GM23338 (cell line): ENCODE measurements around the gene SIDT1. TPM values are rescaled to one million over a fixed set of nuclear protein-coding genes. Genes with fewer than 3 reads are reported as not detected.

ENCODE experiments used
- ATAC-seq: fragments of 200-7000 bp; cut with Tn5 transposase; 3 replicates; pipeline ENCODE4 v1.9.1; 2020
- DNase-seq: peaks from one replicate; pipeline ENCODE4 v3.0.0-alpha.2; 2015; ENCODE audit warnings: low spot score
- H2AFZ ChIP-seq: fragments of 200-600 bp; sonication (generic); 2 replicates; pipeline ENCODE4 v1.8.0; 2016; ENCODE audit warnings: antibody characterized with exemption, mild to moderate bottlenecking, moderate library complexity
- H3F3A ChIP-seq: fragments of 200-600 bp; sonication (generic); replicated peaks from 2 replicates; pipeline ENCODE4 v1.8.0; 2017; ENCODE audit warnings: antibody characterized with exemption, mixed run types, low read depth
- H3K27ac ChIP-seq: fragments of 200-600 bp; sonication (generic); 2 replicates; pipeline ENCODE4 v1.6.1; 2016; ENCODE audit warnings: low read depth
- H3K27me3 ChIP-seq: fragments of 200-600 bp; sonication (generic); 2 replicates; pipeline ENCODE4 v1.8.0; 2016; ENCODE audit warnings: mild to moderate bottlenecking, mixed run types, moderate library complexity; ENCODE audit not compliant: insufficient read depth
- H3K36me3 ChIP-seq: fragments of 200-600 bp; sonication (generic); 2 replicates; pipeline ENCODE4 v1.8.0; 2016; ENCODE audit warnings: mild to moderate bottlenecking; ENCODE audit not compliant: insufficient read depth
- H3K4me1 ChIP-seq: fragments of 200-600 bp; sonication (generic); 2 replicates; pipeline ENCODE4 v1.8.0; 2016; ENCODE audit warnings: mild to moderate bottlenecking, moderate library complexity; ENCODE audit not compliant: insufficient read depth
- H3K4me2 ChIP-seq: fragments of 200-600 bp; sonication (generic); 2 replicates; pipeline ENCODE4 v1.7.1; 2017; ENCODE audit warnings: mixed run types
- H3K4me3 ChIP-seq: fragments of 200-600 bp; sonication (generic); 2 replicates; pipeline ENCODE4 v1.6.1; 2016; ENCODE audit warnings: mixed run types
- H3K79me2 ChIP-seq: fragments of 200-600 bp; sonication (generic); replicated peaks from 2 replicates; pipeline ENCODE4 v1.8.0; 2017; ENCODE audit warnings: mild to moderate bottlenecking; ENCODE audit not compliant: insufficient read depth
- H3K9me2 ChIP-seq: fragments of 200-600 bp; sonication (generic); 2 replicates; pipeline ENCODE4 v1.8.0; 2017; ENCODE audit not compliant: insufficient read depth
- H4K20me1 ChIP-seq: fragments of 200-600 bp; sonication (generic); replicated peaks from 2 replicates; pipeline ENCODE4 v1.8.0; 2017; ENCODE audit warnings: mild to moderate bottlenecking; ENCODE audit not compliant: insufficient read depth
- H3K27ac Mint-ChIP-seq: 2 replicates; pipeline ENCODE4 v1.8.0; 2020; ENCODE audit warnings: inconsistent platforms, mild to moderate bottlenecking, moderate library complexity, mixed read lengths
- H3K27me3 Mint-ChIP-seq: 3 replicates; pipeline ENCODE4 v1.8.0; 2022; ENCODE audit warnings: low read depth, mild to moderate bottlenecking, moderate library complexity, mixed read lengths, inconsistent platforms; ENCODE audit not compliant: insufficient read depth, poor library complexity
- H3K36me3 Mint-ChIP-seq: 3 replicates; pipeline ENCODE4 v1.8.0; 2021; ENCODE audit warnings: low read depth, mild to moderate bottlenecking, inconsistent platforms, moderate library complexity, mixed read lengths
- H3K4me1 Mint-ChIP-seq: 3 replicates; pipeline ENCODE4 v1.8.0; 2020; ENCODE audit warnings: mild to moderate bottlenecking, inconsistent platforms, mixed read lengths
- H3K4me3 Mint-ChIP-seq: 3 replicates; pipeline ENCODE4 v1.8.0; 2021; ENCODE audit warnings: moderate library complexity, mild to moderate bottlenecking, inconsistent platforms, mixed read lengths
- H3K9me3 Mint-ChIP-seq: 3 replicates; pipeline ENCODE4 v1.8.0; 2020; ENCODE audit warnings: moderate library complexity, mild to moderate bottlenecking, inconsistent platforms, mixed read lengths
- CREB1 ChIP-seq: fragments of 250-450 bp; sonication (Bioruptor Pico); IDR thresholded peaks from 2 replicates; pipeline ENCODE4 v1.5.0; 2020; ENCODE audit warnings: low read depth, mild to moderate bottlenecking, moderate library complexity
- CTCF ChIP-seq, 2 experiments: fragments of 200-600 bp in 1 of 2; sonication (generic) in 1 of 2; conservative IDR thresholded peaks; 2 replicates each; pipeline versions ENCODE4 v1.5.1 to v1.6.1; 2016 to 2017; ENCODE audit warnings: antibody characterized with exemption in 2 of 2, low read depth in 2 of 2, mild to moderate bottlenecking in 2 of 2, moderate library complexity in 1 of 2
- ETS1 ChIP-seq: IDR thresholded peaks from 2 replicates; pipeline ENCODE4 v1.6.1; 2016; ENCODE audit warnings: antibody characterized with exemption
- EZH2 ChIP-seq: fragments of 200-600 bp; sonication (generic); IDR thresholded peaks from one replicate; pipeline ENCODE4 v1.8.0; 2017; ENCODE audit warnings: antibody characterized with exemption, mild to moderate bottlenecking, low read depth; ENCODE audit not compliant: unreplicated experiment
- EZH2phosphoT487 ChIP-seq: fragments of 200-600 bp; sonication (generic); IDR thresholded peaks from one replicate; pipeline ENCODE4 v1.8.1; 2018; ENCODE audit warnings: antibody characterized with exemption; ENCODE audit not compliant: unreplicated experiment
- JUNB ChIP-seq: IDR thresholded peaks from one replicate; pipeline ENCODE4 v1.6.1; 2016; ENCODE audit warnings: antibody characterized with exemption; ENCODE audit not compliant: unreplicated experiment
- NANOG ChIP-seq: IDR thresholded peaks from 2 replicates; pipeline ENCODE4 v1.6.1; 2016; ENCODE audit warnings: antibody characterized with exemption, borderline replicate concordance
- POLR2AphosphoS5 ChIP-seq: IDR thresholded peaks from 2 replicates; pipeline ENCODE4 v1.6.1; 2016; ENCODE audit warnings: antibody characterized with exemption, low read depth
- STAT1 ChIP-seq: IDR thresholded peaks from one replicate; pipeline ENCODE4 v1.6.1; 2016; ENCODE audit warnings: antibody characterized with exemption; ENCODE audit not compliant: unreplicated experiment
- ZNF114 ChIP-seq: fragments of 250-450 bp; sonication (Bioruptor Pico); IDR thresholded peaks from 2 replicates; pipeline ENCODE4 v1.5.0; 2020; ENCODE audit warnings: mild to moderate bottlenecking, moderate library complexity
- ZNF331 ChIP-seq: fragments of 250-450 bp; sonication (Bioruptor Pico); IDR thresholded peaks from 2 replicates; pipeline ENCODE4 v1.5.0; 2020; ENCODE audit warnings: low read depth, mild to moderate bottlenecking, moderate library complexity
- polyA plus RNA-seq: library from polyadenylated mRNA; unstranded; fragments of >200 nt; fragmentation: Nextera tagmentation; extraction: Ambion mirVana; gene quantifications from 2 replicates; pipeline ENCODE4 v1.2.1, GENCODE V29; 2016
- total RNA-seq: library from RNA; depleted of rRNA; stranded (reverse); fragments of >200 nt; shearing (Covaris generic); gene quantifications from 2 replicates; pipeline ENCODE4 v1.2.3, GENCODE V29; 2014
- TF ChIP-seq, protein P1 (sequence below): IDR thresholded peaks from one replicate; pipeline ENCODE4 v1.6.1; 2018; ENCODE audit warnings: antibody characterized with exemption; ENCODE audit not compliant: unreplicated experiment
- TF ChIP-seq, protein P2 (sequence below): fragments of 250-450 bp; sonication (Bioruptor Pico); IDR thresholded peaks from 2 replicates; pipeline ENCODE4 v1.5.0; 2020; ENCODE audit warnings: mild to moderate bottlenecking, moderate library complexity

Gene SIDT1
- total and polyA plus RNA-seq, 2 experiments from 2014 or later = 0.10 TPM; not detected in 1

GRCh38 chr3:113602836-113603235 lies 70.5 kb downstream of the SIDT1 start:
- Mint-ChIP-seq H3K9me3 (no peaks in the 10 kb centered on the region), H3K27me3 (no peaks in the 10 kb centered on the region), H3K4me3 (no peak overlapping the region), H3K27ac (no peak overlapping the region), H3K4me1 (peaks cover 25% of the 10 kb centered on the region), H3K36me3 (no peaks in the 10 kb centered on the region)
- TF ChIP-seq JUNB (no peak), ZNF331 (CRISPR knock-in tag) (no peak), CREB1 (no peak), ZNF114 (CRISPR knock-in tag) (no peak), EZH2 (no peak), NANOG (no peak), EZH2phosphoT487 (no peak), CTCF (conservative IDR thresholded peaks at IDR 0.05; ENCODE audit: low read depth in 2 of 2) (no peak), ETS1 (no peak), STAT1 (no peak), POLR2AphosphoS5 (no peak)
- TF ChIP-seq, protein P1, sequence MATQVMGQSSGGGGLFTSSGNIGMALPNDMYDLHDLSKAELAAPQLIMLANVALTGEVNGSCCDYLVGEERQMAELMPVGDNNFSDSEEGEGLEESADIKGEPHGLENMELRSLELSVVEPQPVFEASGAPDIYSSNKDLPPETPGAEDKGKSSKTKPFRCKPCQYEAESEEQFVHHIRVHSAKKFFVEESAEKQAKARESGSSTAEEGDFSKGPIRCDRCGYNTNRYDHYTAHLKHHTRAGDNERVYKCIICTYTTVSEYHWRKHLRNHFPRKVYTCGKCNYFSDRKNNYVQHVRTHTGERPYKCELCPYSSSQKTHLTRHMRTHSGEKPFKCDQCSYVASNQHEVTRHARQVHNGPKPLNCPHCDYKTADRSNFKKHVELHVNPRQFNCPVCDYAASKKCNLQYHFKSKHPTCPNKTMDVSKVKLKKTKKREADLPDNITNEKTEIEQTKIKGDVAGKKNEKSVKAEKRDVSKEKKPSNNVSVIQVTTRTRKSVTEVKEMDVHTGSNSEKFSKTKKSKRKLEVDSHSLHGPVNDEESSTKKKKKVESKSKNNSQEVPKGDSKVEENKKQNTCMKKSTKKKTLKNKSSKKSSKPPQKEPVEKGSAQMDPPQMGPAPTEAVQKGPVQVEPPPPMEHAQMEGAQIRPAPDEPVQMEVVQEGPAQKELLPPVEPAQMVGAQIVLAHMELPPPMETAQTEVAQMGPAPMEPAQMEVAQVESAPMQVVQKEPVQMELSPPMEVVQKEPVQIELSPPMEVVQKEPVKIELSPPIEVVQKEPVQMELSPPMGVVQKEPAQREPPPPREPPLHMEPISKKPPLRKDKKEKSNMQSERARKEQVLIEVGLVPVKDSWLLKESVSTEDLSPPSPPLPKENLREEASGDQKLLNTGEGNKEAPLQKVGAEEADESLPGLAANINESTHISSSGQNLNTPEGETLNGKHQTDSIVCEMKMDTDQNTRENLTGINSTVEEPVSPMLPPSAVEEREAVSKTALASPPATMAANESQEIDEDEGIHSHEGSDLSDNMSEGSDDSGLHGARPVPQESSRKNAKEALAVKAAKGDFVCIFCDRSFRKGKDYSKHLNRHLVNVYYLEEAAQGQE = no peak
- TF ChIP-seq, protein P2, sequence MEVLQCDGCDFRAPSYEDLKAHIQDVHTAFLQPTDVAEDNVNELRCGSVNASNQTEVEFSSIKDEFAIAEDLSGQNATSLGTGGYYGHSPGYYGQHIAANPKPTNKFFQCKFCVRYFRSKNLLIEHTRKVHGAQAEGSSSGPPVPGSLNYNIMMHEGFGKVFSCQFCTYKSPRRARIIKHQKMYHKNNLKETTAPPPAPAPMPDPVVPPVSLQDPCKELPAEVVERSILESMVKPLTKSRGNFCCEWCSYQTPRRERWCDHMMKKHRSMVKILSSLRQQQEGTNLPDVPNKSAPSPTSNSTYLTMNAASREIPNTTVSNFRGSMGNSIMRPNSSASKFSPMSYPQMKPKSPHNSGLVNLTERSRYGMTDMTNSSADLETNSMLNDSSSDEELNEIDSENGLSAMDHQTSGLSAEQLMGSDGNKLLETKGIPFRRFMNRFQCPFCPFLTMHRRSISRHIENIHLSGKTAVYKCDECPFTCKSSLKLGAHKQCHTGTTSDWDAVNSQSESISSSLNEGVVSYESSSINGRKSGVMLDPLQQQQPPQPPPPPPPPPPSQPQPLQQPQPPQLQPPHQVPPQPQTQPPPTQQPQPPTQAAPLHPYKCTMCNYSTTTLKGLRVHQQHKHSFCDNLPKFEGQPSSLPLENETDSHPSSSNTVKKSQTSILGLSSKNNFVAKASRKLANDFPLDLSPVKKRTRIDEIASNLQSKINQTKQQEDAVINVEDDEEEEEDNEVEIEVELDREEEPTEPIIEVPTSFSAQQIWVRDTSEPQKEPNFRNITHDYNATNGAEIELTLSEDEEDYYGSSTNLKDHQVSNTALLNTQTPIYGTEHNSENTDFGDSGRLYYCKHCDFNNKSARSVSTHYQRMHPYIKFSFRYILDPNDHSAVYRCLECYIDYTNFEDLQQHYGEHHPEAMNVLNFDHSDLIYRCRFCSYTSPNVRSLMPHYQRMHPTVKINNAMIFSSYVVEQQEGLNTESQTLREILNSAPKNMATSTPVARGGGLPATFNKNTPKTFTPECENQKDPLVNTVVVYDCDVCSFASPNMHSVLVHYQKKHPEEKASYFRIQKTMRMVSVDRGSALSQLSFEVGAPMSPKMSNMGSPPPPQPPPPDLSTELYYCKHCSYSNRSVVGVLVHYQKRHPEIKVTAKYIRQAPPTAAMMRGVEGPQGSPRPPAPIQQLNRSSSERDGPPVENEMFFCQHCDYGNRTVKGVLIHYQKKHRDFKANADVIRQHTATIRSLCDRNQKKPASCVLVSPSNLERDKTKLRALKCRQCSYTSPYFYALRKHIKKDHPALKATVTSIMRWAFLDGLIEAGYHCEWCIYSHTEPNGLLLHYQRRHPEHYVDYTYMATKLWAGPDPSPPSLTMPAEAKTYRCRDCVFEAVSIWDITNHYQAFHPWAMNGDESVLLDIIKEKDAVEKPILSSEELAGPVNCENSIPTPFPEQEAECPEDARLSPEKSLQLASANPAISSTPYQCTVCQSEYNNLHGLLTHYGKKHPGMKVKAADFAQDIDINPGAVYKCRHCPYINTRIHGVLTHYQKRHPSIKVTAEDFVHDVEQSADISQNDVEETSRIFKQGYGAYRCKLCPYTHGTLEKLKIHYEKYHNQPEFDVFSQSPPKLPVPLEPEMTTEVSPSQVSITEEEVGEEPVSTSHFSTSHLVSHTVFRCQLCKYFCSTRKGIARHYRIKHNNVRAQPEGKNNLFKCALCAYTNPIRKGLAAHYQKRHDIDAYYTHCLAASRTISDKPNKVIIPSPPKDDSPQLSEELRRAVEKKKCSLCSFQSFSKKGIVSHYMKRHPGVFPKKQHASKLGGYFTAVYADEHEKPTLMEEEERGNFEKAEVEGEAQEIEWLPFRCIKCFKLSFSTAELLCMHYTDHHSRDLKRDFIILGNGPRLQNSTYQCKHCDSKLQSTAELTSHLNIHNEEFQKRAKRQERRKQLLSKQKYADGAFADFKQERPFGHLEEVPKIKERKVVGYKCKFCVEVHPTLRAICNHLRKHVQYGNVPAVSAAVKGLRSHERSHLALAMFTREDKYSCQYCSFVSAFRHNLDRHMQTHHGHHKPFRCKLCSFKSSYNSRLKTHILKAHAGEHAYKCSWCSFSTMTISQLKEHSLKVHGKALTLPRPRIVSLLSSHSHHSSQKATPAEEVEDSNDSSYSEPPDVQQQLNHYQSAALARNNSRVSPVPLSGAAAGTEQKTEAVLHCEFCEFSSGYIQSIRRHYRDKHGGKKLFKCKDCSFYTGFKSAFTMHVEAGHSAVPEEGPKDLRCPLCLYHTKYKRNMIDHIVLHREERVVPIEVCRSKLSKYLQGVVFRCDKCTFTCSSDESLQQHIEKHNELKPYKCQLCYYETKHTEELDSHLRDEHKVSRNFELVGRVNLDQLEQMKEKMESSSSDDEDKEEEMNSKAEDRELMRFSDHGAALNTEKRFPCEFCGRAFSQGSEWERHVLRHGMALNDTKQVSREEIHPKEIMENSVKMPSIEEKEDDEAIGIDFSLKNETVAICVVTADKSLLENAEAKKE (CRISPR knock-in tag) = no peak
- peak overlapping the region; percentile 30; the same call in 1 of the 2 replicates for H2AFZ ChIP-seq
- H3F3A ChIP-seq = no peaks in the 10 kb centered on the region
- ATAC-seq (no peak), DNase-seq (no peak)
- H3K36me3 ChIP-seq = no peaks in the 10 kb centered on the region
- H3K4me1 ChIP-seq = peaks cover 29% of the 10 kb centered on the region
- H3K4me3 ChIP-seq = no peak overlapping the region
- no peaks in the 10 kb centered on the region for H3K79me2 ChIP-seq
- no peak overlapping the region for H3K4me2 ChIP-seq
- H3K9me2 ChIP-seq = peaks cover 1% of the 10 kb centered on the region; the same call in 1 of the 2 replicates
- H3K27me3 ChIP-seq = no peaks in the 10 kb centered on the region
- no peak overlapping the region for H3K27ac ChIP-seq
- no peaks in the 10 kb centered on the region for H4K20me1 ChIP-seq
